Esophagus squamous epithelium (tissue), 4 donors: ENCODE results near the gene C4orf54.

Experiments used
- CTCF ChIP-seq, 6 experiments: fragments of 450-650 bp in 4 of 6; fragments of 200-600 bp in 2 of 6; sonication (generic) in 2 of 6; IDR thresholded peaks; one replicate each; pipeline ENCODE4 v1.5.1; 2016 to 2019; ENCODE audit warnings: antibody characterized with exemption in 6 of 6, mild to moderate bottlenecking in 4 of 6, moderate library complexity in 4 of 6
- POLR2A ChIP-seq, 4 donors: fragments of 450-650 bp; IDR thresholded peaks; one replicate each; pipeline ENCODE4 v1.6.1; 2017; ENCODE audit warnings: antibody characterized with exemption in 4 of 4, mild to moderate bottlenecking in 4 of 4, moderate library complexity in 3 of 4

- TF ChIP-seq CTCF (IDR thresholded peaks at IDR 0.05) (no peak), POLR2A (IDR thresholded peaks at IDR 0.05) (no peak)
Measured at GRCh38 chr4:99679976-99680375, 22.3 kb upstream of the C4orf54 start.
